ENCODE results near the gene VPS37B. TPM values are rescaled to one million over a fixed set of nuclear protein-coding genes. Genes with fewer than 3 reads are reported as not detected.

VPS37B gene
- total and polyA plus RNA-seq, 2 of the 8 experiments (the other 6 are each of a cell fraction or from before 2014, with no cell fraction given) = 11.9 to 15.7 TPM

DNA sequence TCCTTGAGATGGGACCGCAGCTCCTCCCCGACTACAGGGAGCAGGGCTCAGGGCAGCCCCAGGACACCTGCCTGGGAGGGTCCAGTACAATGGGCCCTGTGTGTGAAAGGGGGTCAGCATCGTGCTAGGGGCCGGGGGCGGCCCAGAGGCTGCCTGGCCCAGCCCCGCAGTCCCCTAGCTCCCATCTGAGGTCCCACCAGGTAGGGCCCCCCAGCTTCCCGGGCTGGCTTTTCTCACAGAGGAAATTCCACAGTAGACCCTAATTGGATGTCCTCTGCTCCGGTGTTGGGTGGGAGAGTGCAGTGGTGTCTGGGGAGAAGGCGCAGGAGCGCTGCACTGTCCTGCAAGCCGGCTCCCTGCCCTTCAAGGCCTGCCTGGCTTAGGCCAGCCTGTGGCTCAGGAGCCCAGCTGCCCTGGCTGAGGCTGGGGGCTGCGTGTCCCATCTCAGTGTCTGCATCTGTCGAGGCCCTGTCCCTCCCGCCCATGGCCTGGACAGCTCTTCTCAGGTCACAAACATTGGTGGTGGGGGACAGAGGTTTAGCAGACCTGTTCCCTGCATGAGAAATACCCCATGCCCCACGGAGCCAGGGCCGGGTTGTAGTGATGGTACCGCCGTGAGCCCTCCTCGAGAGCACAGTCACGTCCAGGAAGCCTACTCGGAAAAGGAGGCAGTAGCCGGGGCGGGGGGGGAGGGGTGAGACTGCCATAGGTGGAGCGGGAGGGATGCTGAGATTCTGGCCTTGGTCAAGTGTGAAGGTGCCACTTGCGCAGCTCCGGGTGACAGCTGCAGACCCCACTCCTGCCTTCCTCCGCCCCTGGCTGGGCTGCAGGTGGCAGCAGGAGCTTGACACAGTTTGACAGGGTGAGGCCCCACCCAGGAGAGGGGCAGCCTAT lies 49.1 kb downstream of the VPS37B start (continued):
- TF ChIP-seq, protein P1, sequence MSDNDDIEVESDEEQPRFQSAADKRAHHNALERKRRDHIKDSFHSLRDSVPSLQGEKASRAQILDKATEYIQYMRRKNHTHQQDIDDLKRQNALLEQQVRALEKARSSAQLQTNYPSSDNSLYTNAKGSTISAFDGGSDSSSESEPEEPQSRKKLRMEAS (IDR thresholded peaks at IDR 0.05) = no peak
- no peak for TF ChIP-seq TAF1 (IDR thresholded peaks at IDR 0.05; ENCODE audit: low read depth, low read length)

Measured in H1 (cell line).